Measurements from ENCODE around the gene ACTL6B.

GRCh38 chr7:100649826-100650565, 6.3 kb downstream of the ACTL6B start:
- no peak for TF ChIP-seq ELF4 (IDR thresholded peaks at IDR 0.05)
- no peak for TF ChIP-seq BHLHE40 (IDR thresholded peaks at IDR 0.05; ENCODE audit: borderline replicate concordance)
- no peak for TF ChIP-seq FOXK2 (IDR thresholded peaks at IDR 0.05)

Data from HEK293T (cell line).